ENCODE measurements around the gene NSMF.

- no peak for TF ChIP-seq NFYB (IDR thresholded peaks at IDR 0.05; ENCODE audit: insufficient read depth, low read depth, low read length)
- TF ChIP-seq POLR2A (IDR thresholded peaks at IDR 0.05; ENCODE audit: low read depth, low read length) = no peak
- TF ChIP-seq CTCF (IDR thresholded peaks at IDR 0.05 in 2 of 3, conservative IDR thresholded peaks at IDR 0.05 in 1 of 3; ENCODE audit: control insufficient read depth in 2 of 3, extremely low read depth in 1 of 3, insufficient read depth in 1 of 3, low read depth in 3 of 3, low read length in 3 of 3) = no peak
- TF ChIP-seq MYC (IDR thresholded peaks at IDR 0.05; ENCODE audit: insufficient read depth, insufficient read length, insufficient replicate concordance, low read length, severe bottlenecking) = no peak
- TF ChIP-seq IRF5 (IDR thresholded peaks at IDR 0.05; ENCODE audit: borderline replicate concordance) = no peak
- TF ChIP-seq SRF (IDR thresholded peaks at IDR 0.05; ENCODE audit: low read depth in 2 of 2, low read length in 2 of 2) = no peak
- no peak for TF ChIP-seq POLR2AphosphoS5 (IDR thresholded peaks at IDR 0.05; ENCODE audit: low read length)
- TF ChIP-seq E2F4 (IDR thresholded peaks at IDR 0.05; ENCODE audit: low read depth, low read length) = no peak
Observed at GRCh38 chr9:137403269-137403668, 55.9 kb downstream of the NSMF start.
